ENCODE measurements around the gene FBXL15.

DNA sequence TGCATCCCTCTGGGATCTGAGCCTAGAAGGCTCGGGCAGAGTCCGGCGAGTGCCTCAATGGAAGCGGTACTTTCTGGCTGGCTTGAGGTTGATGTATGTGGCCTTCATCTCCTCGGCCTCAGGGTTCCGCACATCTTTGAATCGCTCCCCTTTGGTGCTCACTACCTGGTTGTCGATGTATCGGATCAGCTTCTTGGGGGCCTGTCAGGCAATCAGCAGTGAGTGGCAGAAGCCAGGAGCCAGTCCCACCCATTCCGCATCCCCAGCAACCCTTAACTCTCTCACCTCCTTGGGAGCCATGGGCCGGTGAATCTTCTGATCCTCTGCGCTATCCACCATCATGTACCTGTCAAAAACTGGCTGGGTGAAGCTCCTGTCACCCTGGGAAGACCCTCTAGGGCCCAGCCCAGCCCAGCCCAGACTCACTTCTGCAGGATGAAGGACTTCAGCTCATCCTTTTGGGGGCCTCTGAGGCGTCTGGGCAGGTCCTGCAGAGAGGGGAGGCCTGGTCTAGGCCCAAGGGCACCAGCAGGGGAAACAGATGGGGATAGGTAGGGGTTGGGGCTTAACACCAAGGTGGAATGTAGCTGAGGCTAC, 2.8 kb downstream of the FBXL15 start:
- no peak for TF ChIP-seq CTCF (IDR thresholded peaks at IDR 0.05; ENCODE audit: low read depth, low read length)
- no peak for TF ChIP-seq POLR2A (IDR thresholded peaks at IDR 0.05; ENCODE audit: extremely low read depth, insufficient read length)

Data from NB4 (cell line).